Peyer's patch (tissue), 4 donors: ENCODE measurements around the gene REP15. TPM values are rescaled to one million over a fixed set of nuclear protein-coding genes. Genes with fewer than 3 reads are reported as not detected.

Experiments used
- DNase-seq, 3 donors: peaks; one replicate each; pipeline ENCODE4 v3.0.0-alpha.2; 2017 to 2019
- H3K27ac ChIP-seq, 4 donors: fragments of 200-600 bp; sonication (generic); one replicate each; pipeline ENCODE4 v1.5.1; 2016 to 2019
- H3K27me3 ChIP-seq, 2 donors: fragments of 200-600 bp; sonication (generic); one replicate each; pipeline ENCODE4 v1.5.1; 2019
- H3K36me3 ChIP-seq, 3 donors: fragments of 200-600 bp; sonication (generic); one replicate each; pipeline ENCODE4 v1.5.1; 2016 to 2019
- H3K4me1 ChIP-seq, 4 donors: fragments of 200-600 bp; sonication (generic); one replicate each; pipeline ENCODE4 v1.5.1; 2016 to 2019
- H3K4me3 ChIP-seq, 4 donors: fragments of 200-600 bp; sonication (generic); 1 replicate in 3 of 4; 2 replicates in 1 of 4; pipeline ENCODE4 v1.5.1; 2016 to 2019; ENCODE audit warnings: mild to moderate bottlenecking in 1 of 4
- H3K9me3 ChIP-seq, 4 donors: fragments of 200-600 bp; sonication (generic); one replicate each; pipeline ENCODE4 v1.5.1; 2016 to 2019; ENCODE audit warnings: mild to moderate bottlenecking in 1 of 4
- POLR2A ChIP-seq, 2 donors: fragments of 450-650 bp; IDR thresholded peaks; one replicate each; pipeline ENCODE4 v1.5.1; 2017; ENCODE audit warnings: antibody characterized with exemption in 2 of 2, mild to moderate bottlenecking in 2 of 2, moderate library complexity in 2 of 2
- total RNA-seq, 4 donors: library from RNA; depleted of rRNA; stranded (reverse); fragments of >200 nt; gene quantifications; one replicate each; pipeline ENCODE4 v1.1.0, GENCODE V29; 2016
- TF ChIP-seq, protein P1 (sequence below), 6 experiments: fragments of 450-650 bp in 4 of 6; fragments of 200-600 bp in 2 of 6; sonication (generic) in 1 of 6; IDR thresholded peaks; one replicate each; pipeline ENCODE4 v1.5.1; 2017 to 2019; ENCODE audit warnings: antibody characterized with exemption in 6 of 6, mild to moderate bottlenecking in 3 of 6, moderate library complexity in 1 of 6

REP15 gene
- total RNA-seq, 4 donors from 2014 or later, result 14.3 to 23.8 (median 17.9) TPM

DNA sequence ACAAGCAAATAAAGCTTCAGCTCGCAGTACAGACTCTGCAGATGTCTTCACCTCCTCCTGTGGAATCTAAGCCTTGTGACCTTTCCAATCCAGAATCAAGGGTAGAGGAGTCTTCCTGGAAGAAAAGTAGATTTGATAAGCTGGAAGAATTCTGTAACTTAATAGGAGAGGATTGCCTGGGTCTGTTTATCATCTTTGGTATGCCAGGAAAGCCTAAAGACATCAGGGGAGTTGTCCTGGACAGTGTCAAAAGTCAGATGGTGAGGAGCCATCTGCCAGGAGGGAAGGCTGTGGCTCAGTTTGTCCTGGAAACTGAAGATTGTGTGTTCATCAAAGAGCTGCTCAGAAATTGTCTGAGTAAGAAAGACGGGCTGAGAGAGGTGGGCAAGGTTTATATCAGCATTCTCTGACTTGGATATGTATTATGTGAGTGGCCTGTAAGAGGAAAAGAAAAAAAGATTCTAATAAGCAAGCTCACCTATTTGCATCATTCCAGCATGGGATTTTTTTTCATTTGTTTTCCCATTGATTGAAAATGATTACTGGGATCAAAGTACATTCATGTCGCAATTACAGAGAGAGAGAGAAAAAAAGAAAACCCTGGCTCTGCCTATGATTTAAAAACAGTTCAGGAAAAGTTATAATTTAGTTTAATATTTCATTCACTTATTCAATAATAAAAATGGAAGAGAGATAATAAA is 767 bp downstream of the REP15 start:
- no peak for DNase-seq
- Histone ChIP-seq H3K9me3 (no peaks in the 10 kb centered on the region), H3K27me3 (no peaks in the 10 kb centered on the region), H3K36me3 (peaks cover 0 to 19% (median 0%) of the 10 kb centered on the region in 3 donors), H3K27ac (peak overlapping the region in 2 of 4 donors; percentile 13 to 51), H3K4me3 (peak overlapping the region in 2 of 4 donors; percentile 16 to 24), H3K4me1 (no peaks in the 10 kb centered on the region)
- TF ChIP-seq POLR2A (IDR thresholded peaks at IDR 0.05), result no peak
- TF ChIP-seq, protein P1, sequence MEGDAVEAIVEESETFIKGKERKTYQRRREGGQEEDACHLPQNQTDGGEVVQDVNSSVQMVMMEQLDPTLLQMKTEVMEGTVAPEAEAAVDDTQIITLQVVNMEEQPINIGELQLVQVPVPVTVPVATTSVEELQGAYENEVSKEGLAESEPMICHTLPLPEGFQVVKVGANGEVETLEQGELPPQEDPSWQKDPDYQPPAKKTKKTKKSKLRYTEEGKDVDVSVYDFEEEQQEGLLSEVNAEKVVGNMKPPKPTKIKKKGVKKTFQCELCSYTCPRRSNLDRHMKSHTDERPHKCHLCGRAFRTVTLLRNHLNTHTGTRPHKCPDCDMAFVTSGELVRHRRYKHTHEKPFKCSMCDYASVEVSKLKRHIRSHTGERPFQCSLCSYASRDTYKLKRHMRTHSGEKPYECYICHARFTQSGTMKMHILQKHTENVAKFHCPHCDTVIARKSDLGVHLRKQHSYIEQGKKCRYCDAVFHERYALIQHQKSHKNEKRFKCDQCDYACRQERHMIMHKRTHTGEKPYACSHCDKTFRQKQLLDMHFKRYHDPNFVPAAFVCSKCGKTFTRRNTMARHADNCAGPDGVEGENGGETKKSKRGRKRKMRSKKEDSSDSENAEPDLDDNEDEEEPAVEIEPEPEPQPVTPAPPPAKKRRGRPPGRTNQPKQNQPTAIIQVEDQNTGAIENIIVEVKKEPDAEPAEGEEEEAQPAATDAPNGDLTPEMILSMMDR (IDR thresholded peaks at IDR 0.05), result no peak

DNA sequence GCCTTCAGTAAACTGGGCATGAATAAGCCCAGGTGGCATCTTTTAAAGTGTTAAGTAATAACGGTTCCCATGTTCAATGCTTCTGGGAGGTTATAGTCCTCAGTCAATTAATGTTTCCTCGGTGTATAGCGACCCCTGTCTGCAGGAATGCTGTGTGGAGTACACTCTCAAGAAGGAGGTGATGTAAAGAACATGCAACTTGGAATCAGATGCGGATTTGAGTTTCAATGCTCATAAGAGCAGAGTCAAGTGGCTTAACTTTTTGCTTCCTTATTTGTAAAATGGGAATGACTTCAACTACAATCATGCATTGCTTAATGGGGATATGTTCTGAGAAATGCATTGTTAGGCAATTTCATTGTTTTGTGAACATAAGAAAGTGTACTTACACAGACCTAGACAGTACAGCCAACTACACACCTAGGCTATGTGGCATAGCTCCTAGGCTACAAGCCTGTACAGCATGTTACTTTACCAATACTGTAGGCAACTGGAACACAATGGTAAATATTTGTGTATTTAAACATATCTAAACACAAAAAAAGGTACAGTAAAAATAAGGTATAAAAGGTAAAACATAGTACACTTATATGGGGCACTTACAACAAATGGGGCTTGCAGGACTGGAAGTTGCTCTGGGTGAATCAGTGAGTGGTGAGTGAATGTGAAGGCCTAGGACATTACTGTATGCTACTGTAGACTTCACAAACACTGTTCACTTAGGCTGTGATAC is 7.6 kb downstream of the REP15 start:
- Histone ChIP-seq H3K36me3 (no peaks in the 10 kb centered on the region), H3K4me3 (no peak overlapping the region), H3K9me3 (no peaks in the 10 kb centered on the region), H3K27me3 (no peaks in the 10 kb centered on the region), H3K27ac (no peak overlapping the region), H3K4me1 (no peaks in the 10 kb centered on the region)
- peak in 2 of 3 donors; percentile 70 to 91 for DNase-seq
- TF ChIP-seq POLR2A (IDR thresholded peaks at IDR 0.05), result no peak
- TF ChIP-seq, protein P1 (IDR thresholded peaks at IDR 0.05), result peak; percentile 39 to 93 (median 83)

DNA sequence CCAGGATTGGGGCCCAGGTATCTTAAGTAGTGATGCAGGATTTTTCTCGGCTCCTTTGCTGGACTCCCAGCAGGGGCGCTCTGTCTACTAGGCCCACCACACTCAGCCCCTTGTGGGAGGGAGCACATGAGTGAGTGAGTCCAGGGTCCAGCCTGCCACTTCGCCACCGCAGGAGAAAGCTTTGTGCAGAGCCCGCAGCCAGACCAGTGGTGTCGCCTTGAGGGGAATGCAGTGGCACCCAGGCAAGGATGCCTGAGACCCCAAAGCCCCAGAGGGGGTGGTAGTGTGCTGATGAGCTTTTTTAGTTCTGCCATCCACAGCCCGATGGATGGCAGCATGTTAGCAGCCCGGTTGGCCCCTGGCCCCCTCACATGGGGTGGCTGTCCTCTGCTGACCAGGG is 9.0 kb downstream of the REP15 start:
- TF ChIP-seq, protein P1 (IDR thresholded peaks at IDR 0.05), result no peak
- TF ChIP-seq POLR2A (IDR thresholded peaks at IDR 0.05), result no peak
- H3K36me3 ChIP-seq, result no peaks in the 10 kb centered on the region
- no peaks in the 10 kb centered on the region for H3K9me3 ChIP-seq
- H3K27ac ChIP-seq, result no peak overlapping the region
- no peak overlapping the region for H3K4me3 ChIP-seq
- no peaks in the 10 kb centered on the region for H3K4me1 ChIP-seq
- H3K27me3 ChIP-seq, result no peaks in the 10 kb centered on the region
- DNase-seq, result no peak

DNA sequence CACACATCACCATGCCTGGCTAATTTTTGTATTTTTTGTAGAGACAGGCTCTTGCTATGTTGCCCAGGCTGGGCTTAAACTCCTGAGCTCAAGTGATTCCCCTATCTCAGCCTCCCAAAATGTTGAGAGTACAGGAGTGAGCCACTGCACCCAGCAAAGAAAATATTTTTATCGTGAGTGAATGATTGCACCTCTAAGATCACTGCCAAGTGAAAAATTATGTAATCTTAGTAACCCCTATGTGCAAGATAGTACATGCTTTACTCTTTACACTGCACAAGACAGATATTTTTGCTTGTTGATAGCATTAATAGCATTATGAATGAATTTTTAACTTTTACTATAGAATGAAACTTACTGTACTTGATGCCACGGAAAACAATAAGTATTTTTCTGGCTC is 11.0 kb downstream of the REP15 start:
- no peak for DNase-seq
- Histone ChIP-seq H3K36me3 (no peaks in the 10 kb centered on the region), H3K4me1 (peaks cover 0 to 9% (median 4%) of the 10 kb centered on the region in 4 donors), H3K27ac (no peak overlapping the region), H3K9me3 (no peaks in the 10 kb centered on the region), H3K27me3 (no peaks in the 10 kb centered on the region), H3K4me3 (no peak overlapping the region)
- TF ChIP-seq, protein P1 (IDR thresholded peaks at IDR 0.05), result no peak
- TF ChIP-seq POLR2A (IDR thresholded peaks at IDR 0.05), result no peak

DNA sequence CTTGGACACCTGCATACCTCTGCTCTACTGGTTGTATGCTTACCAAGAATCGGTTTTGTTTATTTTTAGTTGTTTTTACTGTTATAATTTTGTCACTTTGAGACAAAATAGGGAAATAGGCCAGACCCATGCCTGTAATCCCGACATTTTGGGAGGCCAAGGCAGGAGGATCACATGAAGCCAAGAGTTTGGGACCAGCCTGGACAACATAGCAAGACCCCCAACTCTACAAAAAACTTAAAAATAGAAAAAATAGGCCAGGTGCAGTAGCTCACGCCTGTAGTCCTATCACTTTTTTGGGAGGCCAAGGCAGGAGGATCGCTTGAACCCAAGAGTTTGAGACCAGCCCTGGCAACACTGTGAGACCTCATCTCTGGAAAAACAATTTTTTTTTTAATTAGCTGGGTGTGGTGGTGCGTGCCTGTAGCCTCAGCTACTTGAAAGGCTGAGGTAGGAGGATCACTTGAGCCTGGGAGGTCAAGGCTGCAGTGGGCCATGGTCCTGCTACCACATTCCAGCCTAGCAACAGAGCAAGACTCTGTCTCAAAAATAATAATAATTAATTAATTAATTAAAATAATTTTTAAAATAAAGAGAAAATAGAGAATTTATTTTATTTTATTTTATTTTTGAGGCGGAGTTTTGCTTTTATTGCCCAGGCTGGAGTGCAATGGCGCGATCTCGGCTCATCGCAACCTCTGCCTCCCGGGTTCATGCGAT is 13.1 kb downstream of the REP15 start:
- Histone ChIP-seq H3K9me3 (no peaks in the 10 kb centered on the region), H3K27me3 (no peaks in the 10 kb centered on the region), H3K36me3 (no peaks in the 10 kb centered on the region), H3K4me1 (peaks cover 0 to 10% (median 4%) of the 10 kb centered on the region in 4 donors), H3K27ac (peak overlapping the region in 3 of 4 donors; percentile 52 to 87 (median 84)), H3K4me3 (peak overlapping the region in 3 of 4 donors; percentile 82 to 84 (median 84))
- TF ChIP-seq, protein P1 (IDR thresholded peaks at IDR 0.05), result no peak
- no peak for TF ChIP-seq POLR2A (IDR thresholded peaks at IDR 0.05)
- no peak for DNase-seq
